MM.1S (cell line): ENCODE results near the gene MMP19.

Experiments used
- CTCF ChIP-seq: fragments of 300-600 bp; sonication (generic); IDR thresholded peaks from 2 replicates; pipeline ENCODE4 v1.5.1; 2016; ENCODE audit warnings: antibody characterized with exemption, low read length, mixed read lengths
- EZH2 ChIP-seq: fragments of 300-600 bp; sonication (generic); optimal IDR thresholded peaks from 2 replicates; pipeline ENCODE3; 2017; ENCODE audit warnings: low read depth, mild to moderate bottlenecking, antibody characterized with exemption, low read length, mixed read lengths
- EZH2phosphoT487 ChIP-seq: fragments of 300-600 bp; sonication (generic); IDR thresholded peaks from 2 replicates; pipeline ENCODE4 v1.6.1; 2018; ENCODE audit warnings: antibody characterized with exemption, low read length

- TF ChIP-seq CTCF (no peak), EZH2 (no peak), EZH2phosphoT487 (no peak)
Observed at GRCh38 chr12:55817345-55818139, 25.2 kb downstream of the MMP19 start, which contains the start of the genes ORMDL2 and SARNP.
